ENCODE results near the gene NELL1.

Gene NELL1

DNA sequence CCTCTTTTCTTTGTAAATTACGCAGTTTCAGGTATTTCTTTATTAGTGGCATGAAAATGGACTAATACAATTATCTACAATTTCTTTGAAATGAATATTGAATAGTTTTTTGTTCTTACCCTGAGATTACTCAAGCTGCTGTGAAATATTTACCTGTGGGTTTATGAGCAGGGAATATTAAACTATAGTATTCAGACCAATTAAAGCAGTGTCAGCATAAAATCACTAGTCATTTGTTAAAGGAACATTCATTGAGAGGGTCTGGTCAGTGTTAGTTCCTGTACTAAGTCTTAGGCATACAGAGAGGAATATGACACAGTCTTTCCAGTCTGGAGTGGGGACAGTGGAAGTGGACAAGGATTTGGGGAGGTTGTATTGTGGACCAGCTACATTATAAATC lies 877.3 kb downstream of the NELL1 start:
- DNase-seq (ENCODE audit: low read depth in 4 of 4, low spot score in 1 of 4) = no peak

DNA sequence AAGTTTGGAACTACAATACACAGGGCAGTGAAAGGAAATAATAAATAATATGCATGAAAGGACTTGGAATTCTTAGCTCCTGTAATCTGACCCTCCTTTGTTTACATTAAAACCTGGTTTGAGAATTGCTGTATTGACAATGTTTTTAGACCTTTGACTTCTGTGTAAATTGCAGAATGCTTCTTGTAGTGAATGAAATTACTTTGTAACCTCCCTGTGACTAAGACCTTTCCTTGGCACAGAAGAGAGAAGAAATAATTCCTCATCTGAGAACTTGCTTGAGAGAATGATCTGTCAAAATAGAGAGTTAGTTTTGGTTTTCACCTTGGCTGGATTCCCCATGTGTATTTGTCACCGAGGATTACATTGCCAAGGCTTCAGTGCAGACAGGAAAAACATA lies 883.5 kb downstream of the NELL1 start:
- no peak for DNase-seq (ENCODE audit: low read depth in 4 of 4, low spot score in 1 of 4)

DNA sequence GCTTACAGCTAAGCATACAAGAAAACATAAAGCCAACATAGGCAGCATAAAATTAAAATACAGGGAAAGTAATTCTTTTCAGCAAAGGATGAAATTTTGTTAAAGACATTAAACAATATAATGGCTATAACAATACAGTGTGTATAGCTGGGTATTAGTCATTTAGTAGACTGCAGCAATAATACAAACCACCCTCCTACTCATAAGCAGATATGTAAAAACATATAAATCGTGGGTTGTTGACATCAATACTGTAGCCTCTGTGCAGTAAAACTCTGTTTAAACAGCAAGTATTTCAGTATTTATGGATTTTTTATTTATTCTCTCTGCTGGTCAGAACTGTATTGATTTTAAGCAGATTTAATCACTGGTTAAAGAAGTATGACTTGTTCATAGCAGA lies 884.4 kb downstream of the NELL1 start:
- DNase-seq (ENCODE audit: low read depth in 4 of 4, low spot score in 1 of 4) = no peak

DNA sequence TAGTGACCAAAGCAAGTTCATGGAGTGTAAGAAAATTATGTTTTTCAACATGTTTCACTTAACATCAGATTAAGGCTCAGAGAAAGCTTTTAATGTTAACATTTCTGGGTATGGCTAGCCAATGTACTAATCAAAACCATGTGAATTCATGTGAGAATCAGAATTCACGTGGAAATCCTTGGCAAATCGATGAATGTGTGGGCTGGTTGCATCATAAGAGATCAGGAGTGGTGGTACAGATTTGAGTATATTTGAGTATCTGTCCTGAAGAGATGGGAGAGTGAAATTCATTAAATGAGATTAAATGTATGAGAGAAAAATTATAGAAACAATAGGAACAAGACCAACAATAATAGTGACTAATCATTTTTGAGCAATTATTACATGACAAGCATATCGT lies 884.9 kb downstream of the NELL1 start:
- DNase-seq (ENCODE audit: low read depth in 4 of 4, low spot score in 1 of 4) = no peak

DNA sequence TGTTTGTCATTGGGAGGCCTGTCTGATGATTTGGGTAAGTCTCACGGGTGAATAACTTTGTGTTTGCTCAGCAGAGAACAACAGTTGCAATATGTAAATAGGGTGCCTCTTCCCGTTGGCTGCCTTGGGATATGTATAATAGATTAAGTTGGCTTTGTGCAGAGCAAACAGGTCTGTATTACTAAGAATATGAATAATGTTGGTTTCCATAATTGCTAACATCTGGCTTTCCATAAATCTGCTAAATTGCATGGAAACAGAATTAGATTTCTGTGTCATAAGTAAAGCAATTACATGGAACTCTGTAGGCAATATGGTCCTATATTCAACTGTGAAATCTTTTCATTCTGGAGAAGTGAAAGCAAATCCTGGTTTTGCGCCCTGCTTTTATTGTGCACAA lies 887.5 kb downstream of the NELL1 start:
- DNase-seq (ENCODE audit: low read depth in 4 of 4, low spot score in 1 of 4) = no peak

DNA sequence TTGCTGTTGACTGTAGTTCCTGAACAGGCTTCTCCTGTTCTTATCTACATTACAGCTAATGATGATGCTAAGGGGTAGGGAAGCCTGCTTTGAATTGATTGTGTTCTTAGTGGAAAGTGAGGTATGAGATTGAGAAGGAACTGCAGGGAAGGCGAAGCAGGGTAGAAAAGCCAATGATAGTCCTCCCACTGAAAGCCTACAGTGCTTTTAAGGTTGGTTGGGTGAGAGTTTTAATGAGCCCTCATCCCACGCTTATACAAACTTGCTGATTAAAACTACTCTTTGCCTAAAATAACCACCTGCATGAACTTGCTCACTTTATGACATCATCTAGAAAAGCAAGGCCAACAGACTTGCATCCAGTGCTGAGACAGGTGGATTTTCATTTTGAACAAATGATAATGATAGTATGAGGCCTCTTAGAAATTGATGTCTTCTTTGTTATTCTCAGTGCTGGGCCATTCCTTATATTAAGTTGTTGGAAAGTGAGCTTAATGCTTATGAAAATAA lies 891.1 kb downstream of the NELL1 start:
- no peak for DNase-seq (ENCODE audit: low read depth in 4 of 4, low spot score in 1 of 4)

DNA sequence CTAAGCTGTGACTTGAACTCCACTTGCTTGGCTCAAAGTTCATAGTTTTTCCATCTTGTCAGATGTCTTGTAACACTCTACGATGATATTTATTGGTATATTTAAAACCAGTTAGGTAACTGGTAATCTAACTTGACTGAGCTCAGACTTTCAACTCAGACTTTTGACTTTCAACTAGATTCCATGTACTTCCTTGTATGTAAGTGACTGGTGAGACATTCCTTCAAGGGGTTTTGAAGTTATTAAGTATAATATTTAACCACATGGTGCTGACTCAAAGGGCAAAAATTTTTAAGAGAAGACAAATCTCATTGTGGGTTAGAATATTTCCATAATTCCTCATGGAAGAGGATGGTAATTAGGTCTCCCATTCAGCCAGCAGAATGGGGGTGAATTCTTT lies 892.2 kb downstream of the NELL1 start:
- DNase-seq (ENCODE audit: low read depth in 4 of 4, low spot score in 1 of 4) = no peak

DNA sequence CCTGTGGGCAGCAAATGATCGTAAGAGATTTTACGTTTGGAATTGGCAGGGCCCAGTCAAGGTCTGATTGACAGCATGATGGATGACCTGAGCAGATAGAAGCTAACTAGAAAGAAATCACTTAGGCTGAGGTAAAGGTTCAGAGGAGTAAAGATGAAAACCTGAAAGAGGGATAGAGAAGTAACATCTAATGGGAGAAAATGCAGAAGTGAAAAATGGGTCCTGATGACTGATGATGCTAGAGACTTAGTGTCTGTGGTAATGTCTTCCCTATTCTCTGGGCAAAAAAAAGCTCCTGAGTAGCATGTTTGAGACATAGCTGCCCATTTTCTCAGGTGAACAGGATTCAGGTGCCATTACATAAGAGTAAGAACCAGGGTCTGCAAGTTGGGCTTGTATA lies 894.7 kb downstream of the NELL1 start:
- no peak for DNase-seq (ENCODE audit: low read depth in 4 of 4, low spot score in 1 of 4)

DNA sequence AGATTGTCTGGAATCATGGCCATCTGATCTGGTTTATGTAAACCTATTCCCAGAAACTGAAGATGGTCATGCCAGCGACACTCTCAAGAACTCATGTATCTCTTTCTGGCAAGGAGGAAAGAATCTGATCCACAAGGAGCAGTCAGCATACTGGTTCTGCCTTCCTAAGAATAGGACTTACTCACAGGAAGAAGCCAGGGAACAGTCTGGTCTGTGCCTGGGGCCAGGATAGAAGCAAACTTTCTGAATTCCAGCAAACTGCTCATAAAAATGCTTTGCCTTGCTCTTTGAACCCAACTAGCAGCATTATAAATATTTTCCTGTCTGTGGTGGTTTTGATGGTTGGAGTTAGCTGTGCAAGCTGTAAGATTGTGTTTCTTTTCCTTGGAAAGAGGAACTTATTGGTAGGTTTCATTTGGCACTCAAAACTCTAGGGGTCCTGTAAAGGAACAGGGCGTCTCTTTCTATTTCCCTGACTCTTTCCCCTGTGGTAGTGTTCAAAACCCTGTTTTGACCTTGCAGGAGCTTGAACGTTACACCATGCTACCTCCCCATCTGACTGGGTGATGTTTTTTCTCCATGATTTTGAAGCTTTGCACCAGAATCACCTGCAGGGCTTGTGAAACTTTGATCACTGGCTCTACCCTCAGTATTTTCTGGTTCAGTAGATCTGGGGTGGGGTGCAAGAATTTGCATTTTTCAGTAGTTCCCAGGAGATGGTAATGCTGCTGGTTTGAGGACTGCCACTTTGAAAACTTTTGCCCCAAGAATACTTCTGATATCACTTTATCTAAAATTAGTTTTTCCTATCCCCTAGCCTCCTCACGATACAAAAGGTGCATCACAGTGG lies 895.7 kb downstream of the NELL1 start:
- DNase-seq (ENCODE audit: low read depth in 4 of 4, low spot score in 1 of 4) = no peak

DNA sequence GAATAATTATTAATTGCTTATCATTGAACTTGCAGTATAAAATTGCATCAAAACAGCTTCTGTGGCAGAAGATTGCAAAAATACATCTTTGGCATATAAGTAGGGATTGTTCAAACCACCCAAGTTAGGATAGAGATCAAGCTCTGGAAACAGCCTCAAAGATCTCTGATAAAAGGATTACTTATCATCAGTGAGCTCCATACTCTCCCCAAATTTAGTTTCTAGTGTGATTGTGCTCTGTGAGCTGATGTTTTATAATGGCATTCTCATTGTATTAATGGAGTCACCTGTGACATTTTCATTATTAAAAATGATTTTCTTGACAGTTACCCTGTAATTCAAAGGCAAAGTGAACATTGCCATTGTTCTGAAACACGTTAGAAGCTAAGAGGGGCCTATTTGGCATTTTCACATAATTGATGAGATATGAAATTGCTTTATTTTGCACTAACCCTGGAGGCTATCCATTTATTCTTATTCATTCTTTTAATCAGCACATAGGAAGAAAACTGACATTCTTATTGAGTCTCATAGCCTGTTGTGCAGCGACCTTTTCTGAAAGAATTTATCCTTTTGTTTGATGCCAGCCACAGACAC lies 897.2 kb downstream of the NELL1 start:
- no peak for DNase-seq (ENCODE audit: low read depth in 4 of 4, low spot score in 1 of 4)

DNA sequence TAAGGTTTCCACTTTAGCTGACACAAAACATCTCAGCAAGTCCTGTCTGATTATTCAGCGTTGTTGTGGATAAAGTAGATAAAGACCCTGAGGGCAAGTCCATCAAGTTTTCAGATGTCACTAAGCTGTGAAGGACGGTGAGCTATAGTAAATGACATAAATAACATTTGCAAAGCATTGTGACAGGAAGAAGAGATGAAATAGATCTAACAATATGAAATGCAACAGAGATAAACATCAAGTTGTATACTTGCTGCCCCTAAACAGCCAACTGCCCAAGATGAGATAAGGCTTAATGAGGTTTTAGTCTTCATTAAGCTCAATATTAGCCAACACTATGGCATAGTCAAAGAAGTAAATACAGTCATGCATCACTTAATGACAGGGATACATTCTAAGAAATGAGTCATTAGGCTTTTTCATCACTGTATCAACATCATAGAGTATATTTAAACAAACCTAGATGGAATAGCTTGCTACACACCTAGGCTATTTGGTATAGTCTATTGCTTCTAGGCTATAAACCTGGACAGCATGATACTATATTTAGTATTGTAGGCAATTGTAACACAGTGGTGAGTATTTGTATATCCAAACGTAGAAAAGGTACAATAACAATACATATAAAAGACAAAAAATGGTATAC lies 898.4 kb downstream of the NELL1 start:
- no peak for DNase-seq (ENCODE audit: low read depth in 4 of 4, low spot score in 1 of 4)

DNA sequence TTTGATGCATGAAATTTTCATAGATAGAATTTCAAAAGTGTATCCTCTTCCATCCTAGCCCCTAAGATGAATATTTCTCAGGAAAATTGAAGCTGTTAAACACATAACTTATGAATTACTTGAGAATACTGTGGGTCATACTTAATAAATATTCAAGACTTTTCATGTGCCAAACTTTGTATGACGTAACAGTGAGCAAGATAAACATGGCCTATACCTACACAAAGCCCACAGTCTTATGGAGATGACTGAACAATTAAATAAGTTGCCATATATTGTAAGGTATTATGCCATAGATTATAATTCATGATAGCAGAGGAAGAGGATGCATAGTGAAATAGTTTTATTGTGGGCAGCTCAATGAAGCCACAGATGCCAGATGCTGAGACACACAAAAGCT lies 902.8 kb downstream of the NELL1 start:
- DNase-seq (ENCODE audit: low read depth in 4 of 4, low spot score in 1 of 4) = no peak

DNA sequence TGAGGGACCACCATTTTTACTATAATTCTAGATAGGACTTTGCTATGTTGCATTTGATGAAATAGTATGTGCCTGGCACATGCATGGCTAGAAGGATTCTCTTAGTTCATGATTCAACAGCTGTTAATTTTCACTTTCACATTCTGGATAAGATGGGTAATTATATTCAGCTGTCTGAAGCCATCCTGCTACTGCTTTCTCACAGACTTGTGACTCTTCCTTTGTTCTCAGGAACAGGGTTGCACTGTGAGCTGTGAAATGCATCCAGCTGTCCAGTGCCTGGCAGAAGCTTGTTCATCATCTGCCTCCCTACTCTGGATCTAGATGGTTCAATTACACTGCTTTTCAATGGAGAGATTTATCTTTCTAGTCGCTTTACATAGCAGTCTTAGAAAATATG lies 913.4 kb downstream of the NELL1 start:
- DNase-seq (ENCODE audit: low read depth in 4 of 4, low spot score in 1 of 4) = no peak

DNA sequence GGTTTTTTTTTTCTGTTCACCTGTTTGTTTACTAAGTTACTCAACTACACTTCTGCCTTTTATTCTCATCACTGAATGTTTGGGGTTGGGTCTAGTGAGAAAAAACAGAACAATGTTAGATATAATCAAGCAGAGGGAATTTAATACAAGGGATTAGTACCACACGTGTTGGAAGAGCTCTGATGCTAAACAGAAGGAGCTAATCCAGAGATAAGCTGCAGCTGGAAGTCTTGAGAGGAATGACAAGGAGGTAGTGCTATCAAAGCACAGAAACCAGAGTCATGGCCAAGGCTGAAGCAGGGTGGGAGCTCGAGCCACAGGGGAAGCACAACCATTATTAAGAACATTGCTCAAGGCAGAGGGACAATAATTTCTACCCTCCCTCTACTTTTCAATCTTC lies 919.4 kb downstream of the NELL1 start:
- DNase-seq (ENCODE audit: low read depth in 4 of 4, low spot score in 1 of 4) = no peak

DNA sequence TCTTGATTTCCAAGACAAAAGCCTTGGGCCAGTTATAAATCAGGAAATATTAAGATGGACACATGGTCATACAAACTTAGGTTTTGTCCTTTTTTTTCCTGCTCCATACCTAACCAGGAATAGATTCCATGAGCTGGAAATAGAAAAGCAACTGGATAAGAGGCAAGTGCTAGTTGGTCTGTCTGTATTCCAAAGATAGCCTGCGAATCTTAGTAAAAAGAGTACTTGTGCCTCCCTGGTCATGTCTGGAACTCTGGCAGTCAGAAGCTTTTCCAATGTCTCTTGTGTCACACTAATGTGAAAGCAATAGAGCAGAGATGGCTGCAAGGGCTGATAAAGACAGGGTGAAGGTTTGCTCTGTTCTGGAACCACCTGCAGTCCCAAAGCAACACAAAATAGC lies 933.3 kb downstream of the NELL1 start:
- DNase-seq (ENCODE audit: low read depth in 4 of 4, low spot score in 1 of 4) = no peak

DNA sequence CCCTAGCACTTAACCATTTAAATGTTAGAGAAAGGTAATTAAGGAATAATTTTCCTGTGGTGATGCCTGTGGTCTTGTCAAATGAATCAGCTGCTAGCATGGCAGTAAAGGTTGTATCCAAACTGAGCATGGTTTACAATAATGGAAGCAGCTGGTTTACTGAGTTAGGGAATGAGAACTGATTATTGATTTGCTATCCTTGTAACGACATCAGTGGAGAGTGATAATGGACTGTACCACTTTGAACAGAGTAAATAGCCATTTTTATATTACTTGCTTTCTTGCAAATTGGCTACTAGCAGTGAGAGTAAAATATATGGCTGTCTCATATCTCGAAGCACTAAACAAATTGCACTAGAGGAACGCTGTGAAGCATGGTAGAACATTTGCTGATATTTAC lies 934.5 kb downstream of the NELL1 start:
- no peak for DNase-seq (ENCODE audit: low read depth in 4 of 4, low spot score in 1 of 4)

DNA sequence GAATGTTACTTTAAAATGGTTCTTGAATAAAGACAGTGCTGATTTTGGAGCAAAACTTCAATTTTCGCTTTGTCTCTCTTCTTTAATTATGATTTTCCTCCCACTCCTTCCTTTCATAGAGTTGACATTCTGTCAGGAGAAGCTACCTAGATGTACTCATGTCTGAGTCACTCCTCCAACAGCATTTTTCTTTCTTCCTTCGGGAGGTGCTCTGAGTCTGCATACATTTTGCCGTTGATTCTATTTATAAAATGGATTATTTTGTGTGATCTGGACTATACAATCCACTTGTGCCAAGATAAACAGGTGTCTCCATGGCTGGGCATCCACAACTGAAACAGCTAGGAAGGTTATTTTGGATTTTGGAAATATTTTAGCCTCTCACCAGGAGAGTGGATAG lies 935.2 kb downstream of the NELL1 start:
- no peak for DNase-seq (ENCODE audit: low read depth in 4 of 4, low spot score in 1 of 4)

DNA sequence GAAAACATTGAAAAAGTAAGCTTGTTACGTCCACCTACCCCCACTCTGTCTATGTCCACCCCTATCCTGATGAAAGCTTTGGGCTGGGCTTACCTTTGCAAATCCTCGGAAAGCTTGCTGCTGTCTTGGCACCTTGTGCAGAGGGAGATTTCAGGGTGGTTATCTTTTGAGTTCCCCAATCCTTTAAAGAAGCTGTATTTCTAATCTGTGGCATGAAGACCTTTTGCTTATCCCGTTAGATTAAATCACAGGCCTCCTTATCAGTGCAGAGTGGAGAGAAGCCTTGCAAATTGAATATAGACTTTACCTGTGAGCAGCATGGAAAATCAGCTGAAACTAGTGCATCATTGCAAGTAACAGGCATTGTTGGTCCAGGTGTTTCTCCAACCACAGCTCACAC lies 942.9 kb downstream of the NELL1 start:
- no peak for DNase-seq (ENCODE audit: low read depth in 4 of 4, low spot score in 1 of 4)

DNA sequence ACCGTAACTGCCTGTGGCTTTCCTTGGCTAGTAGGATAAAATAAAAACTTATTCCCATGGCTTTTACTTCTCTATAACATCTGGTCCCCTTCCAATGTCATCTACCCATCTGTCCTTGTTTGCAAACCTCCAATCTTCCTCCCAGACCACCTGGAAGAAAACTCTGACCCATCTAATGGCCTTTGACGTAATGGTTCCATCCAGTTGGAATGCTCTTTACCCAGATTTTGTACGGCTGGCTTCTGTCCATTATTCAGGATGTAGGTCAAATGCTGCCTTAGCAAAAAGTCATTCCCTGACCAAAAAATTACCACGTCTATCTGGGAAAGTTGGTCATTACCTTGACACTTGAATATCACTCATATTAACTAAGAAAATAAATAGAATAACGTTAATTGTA lies 945.6 kb downstream of the NELL1 start:
- DNase-seq (ENCODE audit: low read depth in 4 of 4, low spot score in 1 of 4) = no peak

DNA sequence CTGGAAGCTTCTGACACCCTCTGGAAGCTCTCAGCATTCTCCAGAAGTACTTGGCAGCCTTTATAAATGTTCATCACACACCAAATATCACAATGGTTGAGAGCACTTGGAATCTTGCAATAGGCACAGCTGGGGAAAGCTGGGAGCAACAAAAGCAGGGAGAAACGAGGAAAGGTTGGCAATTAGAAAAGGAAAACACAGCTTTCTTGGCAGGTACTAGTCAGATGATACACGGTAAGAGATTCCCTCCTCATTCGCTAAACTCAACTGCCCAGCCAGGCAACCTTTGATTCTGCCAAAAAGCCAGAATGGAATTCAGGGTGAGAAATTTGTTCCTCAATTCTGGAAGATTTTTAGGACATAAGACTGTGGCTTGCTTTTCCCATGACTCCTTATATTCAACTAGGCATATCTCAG lies 946.6 kb downstream of the NELL1 start:
- DNase-seq (ENCODE audit: low read depth in 4 of 4, low spot score in 1 of 4) = no peak

DNA sequence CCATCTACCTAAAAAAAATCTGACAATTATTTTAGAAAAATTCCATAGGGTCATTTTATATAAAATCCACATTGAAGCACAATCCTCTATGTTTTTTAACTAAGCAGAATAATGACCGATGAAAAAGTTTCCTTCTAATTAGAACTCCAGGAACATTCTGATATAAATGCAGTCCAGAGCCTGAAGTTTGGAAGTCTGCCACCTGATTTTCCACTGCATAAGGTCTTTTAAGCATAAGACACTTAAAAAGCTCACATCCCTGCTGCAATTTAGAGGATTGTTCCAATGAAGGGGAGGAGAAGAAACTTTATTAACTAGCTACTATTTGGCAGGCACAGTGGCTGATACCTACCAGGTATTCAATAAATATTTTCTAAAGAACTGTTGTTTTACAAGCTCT lies 953.2 kb downstream of the NELL1 start:
- no peak for DNase-seq (ENCODE audit: low read depth in 4 of 4, low spot score in 1 of 4)

DNA sequence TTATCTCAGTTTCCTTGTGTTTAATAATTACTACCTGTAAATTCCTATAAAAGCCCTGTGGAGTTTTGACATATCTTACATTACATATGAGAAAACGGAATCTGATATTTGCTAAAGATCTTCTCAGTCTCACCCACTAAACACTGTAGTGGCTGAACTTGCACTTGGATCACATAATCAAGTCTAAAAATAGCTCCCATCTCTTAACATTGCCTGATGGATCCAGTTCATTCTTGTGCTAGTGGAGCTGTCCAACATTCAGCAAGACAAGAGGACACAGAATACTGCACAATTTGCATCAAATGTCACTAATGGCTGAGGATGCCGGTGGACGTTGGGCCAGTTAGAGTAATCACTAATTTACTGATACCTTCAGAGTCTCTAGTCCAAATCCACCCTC lies 953.6 kb downstream of the NELL1 start:
- no peak for DNase-seq (ENCODE audit: low read depth in 4 of 4, low spot score in 1 of 4)

Data from stimulated activated CD4-positive, alpha-beta T cell treated with anti-CD3 and anti-CD28 coated beads, Interleukin-1b, Interleukin-23, amount 100 ng/mL, for 24 hours (primary cell).